H4 (cell line): ENCODE measurements around the gene CAST. TPM values are rescaled to one million over a fixed set of nuclear protein-coding genes. Genes with fewer than 3 reads are reported as not detected.
"Not testable (repeated sequence)": the region's sequence is repeated elsewhere in the genome, so short reads cannot be mapped to it uniquely, and the experiment has no call there.

Experiments used
- DNase-seq: peaks from one replicate; pipeline ENCODE4 v3.0.0-alpha.2; 2015; ENCODE audit warnings: low spot score
- total RNA-seq: library from RNA; depleted of rRNA; stranded (reverse); fragments of >200 nt; shearing (Covaris generic); gene quantifications from 2 replicates; pipeline ENCODE4 v1.2.3, GENCODE V29; 2014

The CAST gene
- total RNA-seq, 1 experiment from 2014 or later, result 126 TPM

GRCh38 chr5:96775050-96775449 is 112.9 kb downstream of the CAST start:
- DNase-seq, result no peak

- no peak for DNase-seq
Measured at GRCh38 chr5:96775689-96776088, 113.5 kb downstream of the CAST start.

GRCh38 chr5:96776621-96777020 is 114.4 kb downstream of the CAST start:
- DNase-seq, result no peak

GRCh38 chr5:96778409-96778808 is 116.2 kb downstream of the CAST start:
- no peak for DNase-seq

GRCh38 chr5:96780626-96781025 is 118.5 kb downstream of the CAST start:
- DNase-seq, result no peak

- DNase-seq, result peak; percentile 55
Measured at GRCh38 chr5:96781031-96781971, 119.1 kb downstream of the CAST start.

- DNase-seq, result no peak
Measured at GRCh38 chr5:96783326-96783725, 121.2 kb downstream of the CAST start.

- DNase-seq, result no peak
Measured at GRCh38 chr5:96785326-96786109, 123.3 kb downstream of the CAST start.

- no peak for DNase-seq
Measured at GRCh38 chr5:96788112-96788749, 126.1 kb downstream of the CAST start.

GRCh38 chr5:96789794-96790330 is 127.7 kb downstream of the CAST start:
- DNase-seq, result no peak

- no peak for DNase-seq
Measured at GRCh38 chr5:96790961-96791504, 128.9 kb downstream of the CAST start.

- DNase-seq, result no peak
Measured at GRCh38 chr5:96794757-96795156, 132.6 kb downstream of the CAST start.

- DNase-seq, result no peak
Measured at GRCh38 chr5:96795626-96796025, 133.4 kb downstream of the CAST start.

- no peak for DNase-seq
Measured at GRCh38 chr5:96796434-96796833, 134.3 kb downstream of the CAST start.

- not testable (repeated sequence) for DNase-seq
Measured at GRCh38 chr5:96801718-96802117, 139.5 kb downstream of the CAST start.

GRCh38 chr5:96807075-96807654 is 145.0 kb downstream of the CAST start:
- peak; percentile 70 for DNase-seq

GRCh38 chr5:96808541-96808828 is 146.3 kb downstream of the CAST start:
- no peak for DNase-seq

- DNase-seq, result no peak
Measured at GRCh38 chr5:96808868-96809558, 146.8 kb downstream of the CAST start.

- no peak for DNase-seq
Measured at GRCh38 chr5:96809921-96810320, 147.7 kb downstream of the CAST start.

GRCh38 chr5:96812851-96813250 is 150.7 kb downstream of the CAST start:
- no peak for DNase-seq

- no peak for DNase-seq
Measured at GRCh38 chr5:96814041-96814440, 151.9 kb downstream of the CAST start.
